Measurements from ENCODE around the gene ERICH6. TPM values are rescaled to one million over a fixed set of nuclear protein-coding genes. Genes with fewer than 3 reads are reported as not detected.

Gene ERICH6
- total RNA-seq, 1 experiment from 2014 or later = 0.28 TPM

DNA sequence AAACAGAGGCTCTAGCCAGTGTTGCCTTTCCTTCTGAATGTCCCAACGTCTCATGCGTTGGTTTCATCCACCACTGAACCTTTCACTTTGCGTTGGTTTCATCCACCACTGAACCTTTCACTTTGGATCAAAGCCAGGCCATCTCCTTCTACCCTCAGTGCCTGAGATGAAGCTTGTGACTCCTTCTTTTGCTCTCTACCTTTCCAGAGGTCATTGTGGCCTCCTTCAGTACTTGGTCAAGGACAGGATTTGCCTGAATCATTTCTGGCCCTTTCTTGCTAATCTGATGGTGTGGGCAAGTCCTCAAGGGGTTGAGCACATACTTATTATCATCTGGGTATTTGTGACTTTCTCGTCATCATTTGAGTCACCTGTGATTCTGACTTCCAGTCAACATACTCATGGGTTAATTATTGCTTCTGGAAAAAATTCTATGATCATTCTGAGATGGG is 50.6 kb downstream of the ERICH6 start:
- TF ChIP-seq CTCF (IDR thresholded peaks at IDR 0.05) (no peak), POLR2AphosphoS5 (IDR thresholded peaks at IDR 0.05; ENCODE audit: low read depth, low read length) (no peak), SIN3A (IDR thresholded peaks at IDR 0.05; ENCODE audit: borderline replicate concordance, insufficient read depth, low read depth, low read length) (no peak), TCF7L2 (IDR thresholded peaks at IDR 0.05; ENCODE audit: low read depth, low read length) (no peak), REST (IDR thresholded peaks at IDR 0.05; ENCODE audit: insufficient read depth in 1 of 2, low read depth in 2 of 2, low read length in 1 of 2) (no peak)
- H3K4me1 ChIP-seq (ENCODE audit: control insufficient read depth, insufficient read depth, low read length) = no peaks in the 10 kb centered on the region
- H3K4me3 ChIP-seq (ENCODE audit: low read depth in 2 of 2, low read length in 2 of 2) = no peak overlapping the region
- no peak for DNase-seq (ENCODE audit: low read depth, low spot score)
- no peaks in the 10 kb centered on the region for H3K9me3 ChIP-seq (ENCODE audit: control insufficient read depth, insufficient read depth, low read depth, low read length)
- H3K27ac ChIP-seq (ENCODE audit: low read length) = no peak overlapping the region
- ChIA-PET CTCF (no interaction called here), POLR2A (no interaction called here)
- in situ Hi-C loops (cut with HindIII; ENCODE audit: low pct_unique_long_range_greater_than_20kb, low sequenced_read_pairs) (no loop called here), intact Hi-C loops (cut with micrococcal nuclease; ENCODE audit: unreplicated experiment) (no loop called here)
- no peaks in the 10 kb centered on the region; the same call in 1 of the 2 replicates for H3K27me3 ChIP-seq (ENCODE audit: control insufficient read depth, insufficient read depth, low read length)
- BruUV-seq (replicated peaks) = no TSS peak
- no peak for ATAC-seq
- no peaks in the 10 kb centered on the region for H3K36me3 ChIP-seq (ENCODE audit: control insufficient read depth, insufficient read depth, low read length)

DNA sequence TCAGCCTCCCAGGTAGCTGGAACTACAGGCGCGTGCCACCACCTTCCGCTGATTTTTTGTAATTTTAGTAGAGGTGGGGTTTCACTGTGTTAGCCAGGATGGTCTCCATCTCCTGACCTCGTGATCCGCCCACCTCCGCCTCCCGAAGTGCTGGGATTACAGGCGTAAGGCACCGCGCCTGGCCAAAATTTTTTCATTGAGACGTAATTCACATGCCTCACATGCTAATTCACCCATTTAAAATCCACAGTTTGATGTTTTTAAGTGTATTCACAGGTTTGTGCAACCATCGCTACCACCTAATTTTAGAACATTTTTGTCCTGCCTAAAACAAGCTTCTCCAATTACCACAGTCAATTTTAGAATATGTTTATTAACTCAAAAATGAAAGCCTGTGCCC is 63.5 kb downstream of the ERICH6 start:
- Histone ChIP-seq H3K36me3 (ENCODE audit: control insufficient read depth, insufficient read depth, low read length) (no peaks in the 10 kb centered on the region), H3K27me3 (ENCODE audit: control insufficient read depth, insufficient read depth, low read length) (no peaks in the 10 kb centered on the region), H3K9me3 (ENCODE audit: control insufficient read depth, insufficient read depth, low read depth, low read length) (no peaks in the 10 kb centered on the region), H3K4me1 (ENCODE audit: control insufficient read depth, insufficient read depth, low read length) (no peaks in the 10 kb centered on the region), H3K27ac (ENCODE audit: low read length) (no peak overlapping the region), H3K4me3 (ENCODE audit: low read depth in 2 of 2, low read length in 2 of 2) (no peak overlapping the region)
- no TSS peak for BruUV-seq (replicated peaks)
- in situ Hi-C loops (cut with HindIII; ENCODE audit: low pct_unique_long_range_greater_than_20kb, low sequenced_read_pairs) = no loop called here
- DNase-seq (ENCODE audit: low read depth, low spot score) = no peak
- intact Hi-C loops (cut with micrococcal nuclease; ENCODE audit: unreplicated experiment) = no loop called here
- no peak for ATAC-seq
- no peak for TF ChIP-seq SIN3A (IDR thresholded peaks at IDR 0.05; ENCODE audit: borderline replicate concordance, insufficient read depth, low read depth, low read length)
- no peak for TF ChIP-seq REST (IDR thresholded peaks at IDR 0.05; ENCODE audit: insufficient read depth in 1 of 2, low read depth in 2 of 2, low read length in 1 of 2)
- TF ChIP-seq CTCF (IDR thresholded peaks at IDR 0.05) = no peak
- TF ChIP-seq TCF7L2 (IDR thresholded peaks at IDR 0.05; ENCODE audit: low read depth, low read length) = no peak
- no peak for TF ChIP-seq POLR2AphosphoS5 (IDR thresholded peaks at IDR 0.05; ENCODE audit: low read depth, low read length)
- ChIA-PET POLR2A (no interaction called here), CTCF (no interaction called here)
